ENCODE data around the gene TTN. TPM values are rescaled to one million over a fixed set of nuclear protein-coding genes. Genes with fewer than 3 reads are reported as not detected.

TTN gene
- total and polyA plus RNA-seq, 10 of the 15 experiments (the other 5 are each of a cell fraction or from before 2014, with no cell fraction given), result 0.15 to 9.0 (median 1.8) TPM

DNA sequence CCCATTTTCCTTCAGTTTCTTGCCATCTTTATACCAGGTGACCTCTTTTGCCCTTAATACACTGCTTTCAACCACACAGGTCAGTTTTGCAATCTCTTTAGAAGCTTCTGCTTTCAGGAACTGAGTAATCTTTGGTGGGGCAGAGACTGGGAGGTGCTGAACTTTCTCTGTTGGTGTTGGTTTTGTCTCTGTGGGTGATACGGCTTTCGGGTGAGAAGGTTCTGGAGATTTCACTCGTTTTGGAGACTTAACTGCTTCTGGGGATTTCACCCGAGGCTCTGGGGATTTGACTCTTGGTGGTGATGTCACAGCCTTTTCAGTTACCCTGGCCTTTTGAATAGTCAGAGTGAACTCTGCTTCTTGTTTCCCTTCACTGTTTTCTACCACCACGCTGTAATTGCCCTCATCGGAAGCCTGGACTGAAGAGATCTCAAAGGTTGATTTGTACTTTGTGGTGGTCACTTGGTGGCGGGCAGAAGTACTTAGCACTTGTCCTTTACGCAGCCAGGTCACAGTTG, 276.5 kb downstream of the TTN start (continued):
- TF ChIP-seq POLR2AphosphoS5 (IDR thresholded peaks at IDR 0.05; ENCODE audit: low read length) (peak; percentile 66), FOXM1 (IDR thresholded peaks at IDR 0.05; ENCODE audit: low read depth, low read length) (peak; percentile 75; the same call in 1 of the 2 replicates), FOS (IDR thresholded peaks at IDR 0.05; ENCODE audit: borderline replicate concordance, extremely low read depth, insufficient read length) (no peak), SRF (IDR thresholded peaks at IDR 0.05; ENCODE audit: low read depth in 2 of 2, low read length in 2 of 2) (no peak), STAT1 (conservative IDR thresholded peaks at IDR 0.05) (no peak), NFYA (IDR thresholded peaks at IDR 0.05; ENCODE audit: borderline replicate concordance, low read depth, low read length) (no peak), NFIC (IDR thresholded peaks at IDR 0.05; ENCODE audit: low read depth, low read length) (peak; percentile 91), CBX5 (IDR thresholded peaks at IDR 0.05; ENCODE audit: low read depth) (peak; percentile 86), FOXK2 (IDR thresholded peaks at IDR 0.05) (no peak), PAX5 (IDR thresholded peaks at IDR 0.05; ENCODE audit: borderline replicate concordance, low read depth, low read length) (peak; percentile 96), ESRRA (IDR thresholded peaks at IDR 0.05; ENCODE audit: low read length) (no peak), BCL11A (IDR thresholded peaks at IDR 0.05; ENCODE audit: low read depth, low read length) (peak; percentile 87), NR2F1 (conservative IDR thresholded peaks at IDR 0.05) (peak; percentile 100)
- TF ChIP-seq, protein P1, sequence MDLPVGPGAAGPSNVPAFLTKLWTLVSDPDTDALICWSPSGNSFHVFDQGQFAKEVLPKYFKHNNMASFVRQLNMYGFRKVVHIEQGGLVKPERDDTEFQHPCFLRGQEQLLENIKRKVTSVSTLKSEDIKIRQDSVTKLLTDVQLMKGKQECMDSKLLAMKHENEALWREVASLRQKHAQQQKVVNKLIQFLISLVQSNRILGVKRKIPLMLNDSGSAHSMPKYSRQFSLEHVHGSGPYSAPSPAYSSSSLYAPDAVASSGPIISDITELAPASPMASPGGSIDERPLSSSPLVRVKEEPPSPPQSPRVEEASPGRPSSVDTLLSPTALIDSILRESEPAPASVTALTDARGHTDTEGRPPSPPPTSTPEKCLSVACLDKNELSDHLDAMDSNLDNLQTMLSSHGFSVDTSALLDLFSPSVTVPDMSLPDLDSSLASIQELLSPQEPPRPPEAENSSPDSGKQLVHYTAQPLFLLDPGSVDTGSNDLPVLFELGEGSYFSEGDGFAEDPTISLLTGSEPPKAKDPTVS (IDR thresholded peaks at IDR 0.05; ENCODE audit: low read depth, low read length), result peak; percentile 94
- TF ChIP-seq, protein P2, sequence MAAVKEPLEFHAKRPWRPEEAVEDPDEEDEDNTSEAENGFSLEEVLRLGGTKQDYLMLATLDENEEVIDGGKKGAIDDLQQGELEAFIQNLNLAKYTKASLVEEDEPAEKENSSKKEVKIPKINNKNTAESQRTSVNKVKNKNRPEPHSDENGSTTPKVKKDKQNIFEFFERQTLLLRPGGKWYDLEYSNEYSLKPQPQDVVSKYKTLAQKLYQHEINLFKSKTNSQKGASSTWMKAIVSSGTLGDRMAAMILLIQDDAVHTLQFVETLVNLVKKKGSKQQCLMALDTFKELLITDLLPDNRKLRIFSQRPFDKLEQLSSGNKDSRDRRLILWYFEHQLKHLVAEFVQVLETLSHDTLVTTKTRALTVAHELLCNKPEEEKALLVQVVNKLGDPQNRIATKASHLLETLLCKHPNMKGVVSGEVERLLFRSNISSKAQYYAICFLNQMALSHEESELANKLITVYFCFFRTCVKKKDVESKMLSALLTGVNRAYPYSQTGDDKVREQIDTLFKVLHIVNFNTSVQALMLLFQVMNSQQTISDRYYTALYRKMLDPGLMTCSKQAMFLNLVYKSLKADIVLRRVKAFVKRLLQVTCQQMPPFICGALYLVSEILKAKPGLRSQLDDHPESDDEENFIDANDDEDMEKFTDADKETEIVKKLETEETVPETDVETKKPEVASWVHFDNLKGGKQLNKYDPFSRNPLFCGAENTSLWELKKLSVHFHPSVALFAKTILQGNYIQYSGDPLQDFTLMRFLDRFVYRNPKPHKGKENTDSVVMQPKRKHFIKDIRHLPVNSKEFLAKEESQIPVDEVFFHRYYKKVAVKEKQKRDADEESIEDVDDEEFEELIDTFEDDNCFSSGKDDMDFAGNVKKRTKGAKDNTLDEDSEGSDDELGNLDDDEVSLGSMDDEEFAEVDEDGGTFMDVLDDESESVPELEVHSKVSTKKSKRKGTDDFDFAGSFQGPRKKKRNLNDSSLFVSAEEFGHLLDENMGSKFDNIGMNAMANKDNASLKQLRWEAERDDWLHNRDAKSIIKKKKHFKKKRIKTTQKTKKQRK (IDR thresholded peaks at IDR 0.05; ENCODE audit: low read depth, low read length), result no peak
- TF ChIP-seq, protein P3, sequence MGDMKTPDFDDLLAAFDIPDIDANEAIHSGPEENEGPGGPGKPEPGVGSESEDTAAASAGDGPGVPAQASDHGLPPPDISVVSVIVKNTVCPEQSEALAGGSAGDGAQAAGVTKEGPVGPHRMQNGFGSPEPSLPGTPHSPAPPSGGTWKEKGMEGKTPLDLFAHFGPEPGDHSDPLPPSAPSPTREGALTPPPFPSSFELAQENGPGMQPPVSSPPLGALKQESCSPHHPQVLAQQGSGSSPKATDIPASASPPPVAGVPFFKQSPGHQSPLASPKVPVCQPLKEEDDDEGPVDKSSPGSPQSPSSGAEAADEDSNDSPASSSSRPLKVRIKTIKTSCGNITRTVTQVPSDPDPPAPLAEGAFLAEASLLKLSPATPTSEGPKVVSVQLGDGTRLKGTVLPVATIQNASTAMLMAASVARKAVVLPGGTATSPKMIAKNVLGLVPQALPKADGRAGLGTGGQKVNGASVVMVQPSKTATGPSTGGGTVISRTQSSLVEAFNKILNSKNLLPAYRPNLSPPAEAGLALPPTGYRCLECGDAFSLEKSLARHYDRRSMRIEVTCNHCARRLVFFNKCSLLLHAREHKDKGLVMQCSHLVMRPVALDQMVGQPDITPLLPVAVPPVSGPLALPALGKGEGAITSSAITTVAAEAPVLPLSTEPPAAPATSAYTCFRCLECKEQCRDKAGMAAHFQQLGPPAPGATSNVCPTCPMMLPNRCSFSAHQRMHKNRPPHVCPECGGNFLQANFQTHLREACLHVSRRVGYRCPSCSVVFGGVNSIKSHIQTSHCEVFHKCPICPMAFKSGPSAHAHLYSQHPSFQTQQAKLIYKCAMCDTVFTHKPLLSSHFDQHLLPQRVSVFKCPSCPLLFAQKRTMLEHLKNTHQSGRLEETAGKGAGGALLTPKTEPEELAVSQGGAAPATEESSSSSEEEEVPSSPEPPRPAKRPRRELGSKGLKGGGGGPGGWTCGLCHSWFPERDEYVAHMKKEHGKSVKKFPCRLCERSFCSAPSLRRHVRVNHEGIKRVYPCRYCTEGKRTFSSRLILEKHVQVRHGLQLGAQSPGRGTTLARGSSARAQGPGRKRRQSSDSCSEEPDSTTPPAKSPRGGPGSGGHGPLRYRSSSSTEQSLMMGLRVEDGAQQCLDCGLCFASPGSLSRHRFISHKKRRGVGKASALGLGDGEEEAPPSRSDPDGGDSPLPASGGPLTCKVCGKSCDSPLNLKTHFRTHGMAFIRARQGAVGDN (IDR thresholded peaks at IDR 0.05), result no peak; the same call in 1 of the 2 replicates
- TF ChIP-seq, protein P4, sequence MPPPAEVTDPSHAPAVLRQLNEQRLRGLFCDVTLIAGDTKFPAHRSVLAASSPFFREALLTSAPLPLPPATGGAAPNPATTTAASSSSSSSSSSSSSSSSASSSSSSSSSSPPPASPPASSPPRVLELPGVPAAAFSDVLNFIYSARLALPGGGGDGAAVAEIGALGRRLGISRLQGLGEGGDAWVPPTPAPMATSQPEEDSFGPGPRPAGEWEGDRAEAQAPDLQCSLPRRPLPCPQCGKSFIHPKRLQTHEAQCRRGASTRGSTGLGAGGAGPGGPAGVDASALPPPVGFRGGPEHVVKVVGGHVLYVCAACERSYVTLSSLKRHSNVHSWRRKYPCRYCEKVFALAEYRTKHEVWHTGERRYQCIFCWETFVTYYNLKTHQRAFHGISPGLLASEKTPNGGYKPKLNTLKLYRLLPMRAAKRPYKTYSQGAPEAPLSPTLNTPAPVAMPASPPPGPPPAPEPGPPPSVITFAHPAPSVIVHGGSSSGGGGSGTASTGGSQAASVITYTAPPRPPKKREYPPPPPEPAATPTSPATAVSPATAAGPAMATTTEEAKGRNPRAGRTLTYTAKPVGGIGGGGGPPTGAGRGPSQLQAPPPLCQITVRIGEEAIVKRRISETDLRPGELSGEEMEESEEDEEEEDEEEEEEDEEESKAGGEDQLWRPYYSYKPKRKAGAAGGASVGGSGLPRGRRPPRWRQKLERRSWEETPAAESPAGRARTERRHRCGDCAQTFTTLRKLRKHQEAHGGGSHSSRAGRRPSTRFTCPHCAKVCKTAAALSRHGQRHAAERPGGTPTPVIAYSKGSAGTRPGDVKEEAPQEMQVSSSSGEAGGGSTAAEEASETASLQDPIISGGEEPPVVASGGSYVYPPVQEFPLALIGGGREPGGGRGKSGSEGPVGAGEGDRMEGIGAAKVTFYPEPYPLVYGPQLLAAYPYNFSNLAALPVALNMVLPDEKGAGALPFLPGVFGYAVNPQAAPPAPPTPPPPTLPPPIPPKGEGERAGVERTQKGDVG (CRISPR knock-in tag; IDR thresholded peaks at IDR 0.05), result no peak
- TF ChIP-seq, protein P5, sequence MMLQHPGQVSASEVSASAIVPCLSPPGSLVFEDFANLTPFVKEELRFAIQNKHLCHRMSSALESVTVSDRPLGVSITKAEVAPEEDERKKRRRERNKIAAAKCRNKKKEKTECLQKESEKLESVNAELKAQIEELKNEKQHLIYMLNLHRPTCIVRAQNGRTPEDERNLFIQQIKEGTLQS (IDR thresholded peaks at IDR 0.05; ENCODE audit: borderline replicate concordance, extremely low read depth, low read depth, low read length), result no peak

Measured in GM12878 (cell line).